Measurements from ENCODE around the gene NEK6. TPM values are rescaled to one million over a fixed set of nuclear protein-coding genes. Genes with fewer than 3 reads are reported as not detected.
A peak's percentile ranks its signal among the peaks of the same experiment; 100 is the strongest.

The NEK6 gene
- total RNA-seq, 1 donor from 2014 or later: 14.7 TPM

DNA sequence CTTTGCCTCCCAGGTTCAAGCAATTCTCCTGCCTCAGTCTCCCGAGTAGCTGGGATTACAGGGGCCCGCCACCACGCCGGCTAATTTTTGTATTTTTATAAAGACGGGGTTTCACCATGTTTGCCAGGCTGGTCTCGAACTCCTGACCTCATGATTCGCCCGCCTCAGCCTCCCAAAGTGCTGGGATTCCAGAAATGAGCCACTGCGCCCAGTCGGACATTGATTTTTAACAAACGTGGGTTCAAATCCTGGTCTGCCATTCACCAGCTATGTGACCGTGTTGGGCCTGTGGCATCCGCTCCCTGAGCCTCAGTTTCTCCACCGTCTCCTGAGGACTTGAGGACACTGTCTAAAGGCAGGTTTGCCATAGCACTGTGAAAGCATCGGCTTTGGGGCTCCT is 41.8 kb upstream of the NEK6 start:
- Histone ChIP-seq H3K36me3 (ENCODE audit: control insufficient read depth, insufficient read depth, low read length) (no peaks in the 10 kb centered on the region), H3K4me3 (ENCODE audit: low read depth, low read length) (no peak overlapping the region), H3K27me3 (ENCODE audit: control insufficient read depth, insufficient read depth, low read length) (no peaks in the 10 kb centered on the region)
- FAIRE-seq: no peak
- DNase-seq (ENCODE audit: low read depth): no peak
- no peak for TF ChIP-seq CTCF (IDR thresholded peaks at IDR 0.05; ENCODE audit: insufficient read depth, low read length, severe bottlenecking)

- Histone ChIP-seq H3K4me3 (ENCODE audit: low read depth, low read length) (no peak overlapping the region), H3K27me3 (ENCODE audit: control insufficient read depth, insufficient read depth, low read length) (no peaks in the 10 kb centered on the region), H3K36me3 (ENCODE audit: control insufficient read depth, insufficient read depth, low read length) (no peaks in the 10 kb centered on the region)
- DNase-seq (ENCODE audit: low read depth) (no peak), FAIRE-seq (no peak)
- no peak for TF ChIP-seq CTCF (IDR thresholded peaks at IDR 0.05; ENCODE audit: insufficient read depth, low read length, severe bottlenecking)
These were observed 41.1 kb upstream of the NEK6 start for GRCh38 chr9:124216474-124217176.

GRCh38 chr9:124217836-124218437 is 39.8 kb upstream of the NEK6 start:
- Histone ChIP-seq H3K4me3 (ENCODE audit: low read depth, low read length) (no peak overlapping the region), H3K36me3 (ENCODE audit: control insufficient read depth, insufficient read depth, low read length) (no peaks in the 10 kb centered on the region), H3K27me3 (ENCODE audit: control insufficient read depth, insufficient read depth, low read length) (no peaks in the 10 kb centered on the region)
- TF ChIP-seq CTCF (IDR thresholded peaks at IDR 0.05; ENCODE audit: insufficient read depth, low read length, severe bottlenecking): no peak
- DNase-seq (ENCODE audit: low read depth) (no peak), FAIRE-seq (no peak)

DNA sequence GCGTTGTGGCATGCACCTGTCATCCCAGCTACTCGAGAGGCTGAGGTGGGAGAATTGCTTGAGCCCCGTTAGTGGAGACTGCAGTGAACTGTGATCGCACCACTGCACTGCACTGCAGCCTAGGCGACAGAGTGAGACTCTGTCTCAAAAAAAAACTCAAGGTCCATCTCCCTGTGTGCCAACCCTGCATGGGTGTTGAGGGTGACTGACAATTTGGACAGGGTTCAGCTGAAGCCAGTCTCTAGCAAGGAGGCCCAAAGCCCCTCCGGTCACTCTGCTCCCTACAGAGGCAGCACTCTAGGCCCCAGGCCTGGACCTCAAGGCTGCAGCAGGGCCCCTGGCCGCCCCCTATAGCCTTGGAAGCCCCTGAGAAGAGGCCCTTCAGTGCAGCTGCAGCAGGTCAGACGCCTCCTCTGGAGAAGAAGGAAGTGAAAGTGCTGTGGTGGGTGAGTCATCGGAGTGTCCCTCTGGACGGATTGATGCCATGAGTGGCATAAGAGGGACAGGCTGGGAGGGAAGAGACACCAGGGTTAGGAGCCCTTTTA is 39.2 kb upstream of the NEK6 start:
- FAIRE-seq: no peak
- Histone ChIP-seq H3K4me3 (ENCODE audit: low read depth, low read length) (no peak overlapping the region), H3K36me3 (ENCODE audit: control insufficient read depth, insufficient read depth, low read length) (no peaks in the 10 kb centered on the region), H3K27me3 (ENCODE audit: control insufficient read depth, insufficient read depth, low read length) (no peaks in the 10 kb centered on the region)
- TF ChIP-seq CTCF (IDR thresholded peaks at IDR 0.05; ENCODE audit: insufficient read depth, low read length, severe bottlenecking): no peak
- peak; percentile 67 for DNase-seq (ENCODE audit: low read depth)

GRCh38 chr9:124218987-124219461 is 38.7 kb upstream of the NEK6 start:
- DNase-seq (ENCODE audit: low read depth) (no peak), FAIRE-seq (no peak)
- Histone ChIP-seq H3K4me3 (ENCODE audit: low read depth, low read length) (no peak overlapping the region), H3K36me3 (ENCODE audit: control insufficient read depth, insufficient read depth, low read length) (no peaks in the 10 kb centered on the region), H3K27me3 (ENCODE audit: control insufficient read depth, insufficient read depth, low read length) (no peaks in the 10 kb centered on the region)
- no peak for TF ChIP-seq CTCF (IDR thresholded peaks at IDR 0.05; ENCODE audit: insufficient read depth, low read length, severe bottlenecking)
